Endothelial cell (in vitro differentiated cells): ENCODE results near the gene ADGRV1. TPM values are rescaled to one million over a fixed set of nuclear protein-coding genes. Genes with fewer than 3 reads are reported as not detected.
"Not testable (repeated sequence)": the region's sequence is repeated elsewhere in the genome, so short reads cannot be mapped to it uniquely, and the experiment has no call there.

Experiments used
- DNase-seq: peaks from one replicate; pipeline ENCODE4 v3.0.0; 2021; ENCODE audit warnings: low spot score
- H3K27ac Mint-ChIP-seq: one replicate; pipeline ENCODE4 v1.8.0; 2021; ENCODE audit warnings: mixed read lengths, inconsistent platforms; ENCODE audit not compliant: unreplicated experiment
- H3K27me3 Mint-ChIP-seq: one replicate; pipeline ENCODE4 v1.8.0; 2021; ENCODE audit warnings: mild to moderate bottlenecking, moderate library complexity, mixed read lengths, inconsistent platforms; ENCODE audit not compliant: unreplicated experiment
- H3K36me3 Mint-ChIP-seq: one replicate; pipeline ENCODE4 v1.8.0; 2021; ENCODE audit warnings: mild to moderate bottlenecking, low read depth, mixed read lengths, inconsistent platforms; ENCODE audit not compliant: unreplicated experiment
- H3K4me1 Mint-ChIP-seq: one replicate; pipeline ENCODE4 v1.8.0; 2021; ENCODE audit warnings: mild to moderate bottlenecking, mixed read lengths, inconsistent platforms; ENCODE audit not compliant: unreplicated experiment
- H3K4me3 Mint-ChIP-seq: one replicate; pipeline ENCODE4 v1.8.0; 2021; ENCODE audit warnings: mild to moderate bottlenecking, mixed read lengths, inconsistent platforms; ENCODE audit not compliant: unreplicated experiment
- H3K9me3 Mint-ChIP-seq: one replicate; pipeline ENCODE4 v1.8.0; 2021; ENCODE audit warnings: mixed read lengths, inconsistent platforms; ENCODE audit not compliant: unreplicated experiment
- total RNA-seq: library from RNA; stranded (reverse); fragmentation: NEBNext Ultra II Directional; extraction: Animal tissue kit (Norgen Biotek cat#: 25700); gene quantifications from one replicate; pipeline ENCODE4 v1.2.1, GENCODE V29; 2021; ENCODE audit not compliant: unreplicated experiment
- TF ChIP-seq, protein P1 (sequence below): fragments of 200-600 bp; sonication (generic); IDR thresholded peaks from one replicate; pipeline ENCODE4 v1.5.0; 2021; ENCODE audit warnings: antibody characterized with exemption; ENCODE audit not compliant: unreplicated experiment

Gene ADGRV1
- total RNA-seq, 1 donor from 2014 or later, result 23.1 TPM

DNA sequence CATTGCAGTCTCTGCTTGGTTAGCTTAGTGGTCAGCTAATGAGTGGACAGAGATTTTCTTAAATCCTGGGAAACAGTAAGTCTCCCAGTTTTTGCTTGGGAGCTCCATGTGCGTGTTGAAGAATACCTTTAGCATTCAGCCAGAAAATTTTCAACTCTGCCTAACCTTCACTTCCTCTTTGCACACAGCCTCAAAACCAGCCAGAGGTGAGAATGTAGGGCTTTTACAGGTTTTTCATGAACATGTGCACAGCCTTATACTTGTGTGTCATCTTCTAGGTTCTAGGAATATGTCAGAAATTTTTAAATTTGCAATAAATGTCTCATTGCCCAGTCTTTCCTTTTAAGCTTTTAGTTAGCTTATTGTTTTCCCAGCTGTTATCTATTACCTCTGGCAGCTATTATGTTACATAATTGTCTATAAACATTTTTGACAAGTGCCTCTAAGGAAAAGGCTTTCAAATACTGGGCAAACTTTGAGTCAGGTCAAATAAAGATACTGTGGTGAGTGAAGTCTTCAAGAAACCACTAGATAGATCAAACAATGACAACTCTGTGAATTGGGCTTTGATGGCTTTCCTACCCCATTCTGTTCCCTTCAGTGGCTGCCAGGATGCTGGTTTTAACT lies 12.7 kb downstream of the ADGRV1 start:
- Mint-ChIP-seq H3K4me1 (peaks cover 4% of the 10 kb centered on the region), H3K9me3 (peaks cover 4% of the 10 kb centered on the region), H3K36me3 (peaks cover 7% of the 10 kb centered on the region), H3K27ac (no peak overlapping the region), H3K4me3 (no peak overlapping the region), H3K27me3 (peaks cover 2% of the 10 kb centered on the region)
- TF ChIP-seq, protein P1, sequence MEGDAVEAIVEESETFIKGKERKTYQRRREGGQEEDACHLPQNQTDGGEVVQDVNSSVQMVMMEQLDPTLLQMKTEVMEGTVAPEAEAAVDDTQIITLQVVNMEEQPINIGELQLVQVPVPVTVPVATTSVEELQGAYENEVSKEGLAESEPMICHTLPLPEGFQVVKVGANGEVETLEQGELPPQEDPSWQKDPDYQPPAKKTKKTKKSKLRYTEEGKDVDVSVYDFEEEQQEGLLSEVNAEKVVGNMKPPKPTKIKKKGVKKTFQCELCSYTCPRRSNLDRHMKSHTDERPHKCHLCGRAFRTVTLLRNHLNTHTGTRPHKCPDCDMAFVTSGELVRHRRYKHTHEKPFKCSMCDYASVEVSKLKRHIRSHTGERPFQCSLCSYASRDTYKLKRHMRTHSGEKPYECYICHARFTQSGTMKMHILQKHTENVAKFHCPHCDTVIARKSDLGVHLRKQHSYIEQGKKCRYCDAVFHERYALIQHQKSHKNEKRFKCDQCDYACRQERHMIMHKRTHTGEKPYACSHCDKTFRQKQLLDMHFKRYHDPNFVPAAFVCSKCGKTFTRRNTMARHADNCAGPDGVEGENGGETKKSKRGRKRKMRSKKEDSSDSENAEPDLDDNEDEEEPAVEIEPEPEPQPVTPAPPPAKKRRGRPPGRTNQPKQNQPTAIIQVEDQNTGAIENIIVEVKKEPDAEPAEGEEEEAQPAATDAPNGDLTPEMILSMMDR, result no peak
- DNase-seq, result no peak

DNA sequence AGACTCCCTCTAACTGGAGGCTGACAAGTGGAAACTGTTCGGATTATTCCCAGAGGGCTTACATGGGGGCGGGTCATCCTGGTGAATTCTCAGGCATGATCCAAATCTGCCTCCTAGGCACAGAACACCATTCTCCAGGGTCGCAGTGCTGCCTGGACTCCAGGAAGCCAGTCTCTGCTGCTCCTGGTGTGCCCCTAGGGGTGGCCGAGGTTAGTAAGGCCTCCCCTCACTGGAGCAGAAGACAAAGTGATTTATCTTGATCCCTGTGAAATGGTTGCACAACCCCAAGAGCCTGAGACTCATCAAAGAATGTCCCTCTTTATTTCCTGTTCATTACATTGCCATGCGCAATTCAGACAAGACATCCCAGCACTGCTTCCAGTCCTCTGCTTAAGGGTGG lies 17.1 kb downstream of the ADGRV1 start:
- TF ChIP-seq, protein P1, result no peak
- H3K36me3 Mint-ChIP-seq, result peaks cover 8% of the 10 kb centered on the region

DNA sequence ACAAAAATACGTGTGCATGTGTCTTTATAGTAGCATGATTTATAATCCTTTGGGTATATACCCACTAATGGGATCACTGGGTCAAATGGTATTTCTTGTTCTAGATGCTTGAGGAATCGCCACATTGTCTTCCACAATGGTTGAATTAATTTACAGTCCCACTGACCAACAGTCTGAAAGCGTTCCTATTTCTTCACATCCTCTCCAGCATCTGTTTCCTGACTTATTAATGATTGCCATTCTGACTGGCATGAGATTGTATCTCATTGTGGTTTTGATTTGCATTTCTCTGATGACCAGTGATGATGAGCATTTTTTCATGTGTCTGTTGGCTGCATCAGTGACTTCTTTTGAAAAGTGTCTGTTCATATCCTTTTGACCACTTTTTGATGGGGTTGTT lies 18.0 kb downstream of the ADGRV1 start:
- H3K36me3 Mint-ChIP-seq, H3K9me3 Mint-ChIP-seq, DNase-seq, H3K27ac Mint-ChIP-seq, H3K4me3 Mint-ChIP-seq, H3K27me3 Mint-ChIP-seq, H3K4me1 Mint-ChIP-seq: not testable (repeated sequence)

More for the DNA sequence above, 17.1 kb downstream of the ADGRV1 start:
- Mint-ChIP-seq H3K4me3 (no peak overlapping the region), H3K4me1 (peaks cover 7% of the 10 kb centered on the region), H3K27me3 (no peaks in the 10 kb centered on the region), H3K9me3 (no peaks in the 10 kb centered on the region), H3K27ac (no peak overlapping the region)
- no peak for DNase-seq

DNA sequence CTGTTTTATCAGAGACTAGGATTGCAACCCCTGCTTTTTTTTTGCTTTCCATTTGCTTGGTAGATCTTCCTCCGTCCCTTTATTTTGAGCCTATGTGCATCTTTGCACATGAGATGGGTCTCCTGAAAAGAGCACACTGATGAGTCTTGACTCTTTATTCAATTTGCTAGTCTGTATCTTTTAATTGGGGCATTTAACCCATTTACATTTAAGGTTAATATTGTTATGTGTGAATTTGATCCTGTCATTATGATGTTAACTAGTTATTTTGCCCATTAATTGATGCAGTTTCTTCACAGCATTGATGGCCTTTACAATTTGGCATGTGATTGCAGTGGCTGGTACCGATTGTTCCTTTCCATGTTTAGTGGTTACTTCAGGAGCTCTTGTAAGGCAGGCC lies 21.3 kb downstream of the ADGRV1 start:
- H3K36me3 Mint-ChIP-seq, H3K4me1 Mint-ChIP-seq, H3K4me3 Mint-ChIP-seq, H3K9me3 Mint-ChIP-seq, H3K27me3 Mint-ChIP-seq, H3K27ac Mint-ChIP-seq, DNase-seq: not testable (repeated sequence)

DNA sequence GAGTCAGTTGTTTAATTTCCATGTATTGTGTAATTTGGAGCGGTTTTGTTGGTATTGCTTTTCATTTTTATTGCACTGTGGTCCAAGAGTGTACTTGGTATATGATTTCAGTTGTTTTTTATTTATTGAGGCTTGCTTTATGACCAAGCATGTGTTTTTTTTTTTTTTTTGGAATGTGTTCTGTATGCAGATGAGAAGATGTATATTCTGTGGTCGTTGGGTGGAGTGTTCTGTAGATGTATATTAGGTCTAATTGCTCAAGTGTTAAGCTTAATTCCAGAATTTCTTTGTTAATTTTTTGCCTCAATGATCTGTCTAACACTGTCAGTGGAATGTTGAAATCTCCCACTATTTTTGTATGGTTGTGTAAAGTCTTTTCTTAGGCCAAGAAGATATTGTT lies 23.4 kb downstream of the ADGRV1 start:
- Mint-ChIP-seq H3K9me3 (no peaks in the 10 kb centered on the region), H3K36me3 (peaks cover 9% of the 10 kb centered on the region), H3K27ac (no peak overlapping the region), H3K4me3 (no peak overlapping the region), H3K27me3 (no peaks in the 10 kb centered on the region), H3K4me1 (peaks cover 6% of the 10 kb centered on the region)
- TF ChIP-seq, protein P1, result no peak
- DNase-seq, result no peak

DNA sequence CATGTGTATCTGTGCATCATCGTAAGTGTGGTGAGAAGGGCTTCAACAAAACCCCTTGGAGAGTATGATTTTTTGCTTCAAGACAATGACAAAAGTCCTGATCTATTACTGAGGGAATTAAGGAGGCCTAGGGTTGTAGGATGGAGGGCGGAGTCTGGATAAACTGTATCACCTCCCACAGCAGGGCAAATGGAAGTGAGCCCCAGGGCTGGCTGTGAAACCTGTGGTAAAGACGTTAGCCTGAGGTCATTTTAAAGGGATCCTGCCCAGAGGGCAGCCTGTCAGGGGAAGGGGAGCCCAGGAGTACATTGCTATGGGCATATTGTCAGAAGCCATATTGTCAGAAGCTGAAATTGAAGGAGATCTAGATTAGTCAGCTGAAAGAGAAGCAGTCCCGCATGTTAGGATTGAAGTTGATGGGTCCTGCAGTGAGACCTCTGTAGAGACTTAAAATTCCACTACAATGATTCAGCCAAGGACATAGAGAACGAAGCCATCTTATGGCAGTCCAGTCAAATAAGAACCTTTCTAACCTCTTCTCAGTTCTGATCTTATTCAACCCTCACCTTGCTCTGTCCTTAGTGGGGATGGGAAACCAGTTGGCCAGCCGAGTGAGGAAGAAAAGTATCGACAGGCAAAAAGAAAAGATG lies 26.9 kb downstream of the ADGRV1 start:
- H3K4me3 Mint-ChIP-seq, result no peak overlapping the region
- TF ChIP-seq, protein P1, result no peak
- H3K4me1 Mint-ChIP-seq, result peaks cover 9% of the 10 kb centered on the region
- H3K27ac Mint-ChIP-seq, result no peak overlapping the region
- peaks cover 6% of the 10 kb centered on the region for H3K36me3 Mint-ChIP-seq
- DNase-seq, result no peak
- H3K27me3 Mint-ChIP-seq, result no peaks in the 10 kb centered on the region
- no peaks in the 10 kb centered on the region for H3K9me3 Mint-ChIP-seq
